SU-DHL-6 (cell line): Measurements from ENCODE around the gene NEK6.

Experiments used
- H2AFZ ChIP-seq: fragments of 200-600 bp; sonication (generic); 2 replicates; pipeline ENCODE4 v1.6.1; 2014; ENCODE audit warnings: low read depth, mild to moderate bottlenecking, moderate library complexity, mixed read lengths, antibody characterized with exemption, low read length; ENCODE audit not compliant: severe bottlenecking
- H3F3A ChIP-seq: fragments of 200-600 bp; shearing (Covaris generic); 2 replicates; pipeline ENCODE4 v1.6.0; 2016; ENCODE audit warnings: antibody characterized with exemption, mild to moderate bottlenecking; ENCODE audit not compliant: insufficient read depth
- H3K27ac ChIP-seq: fragments of 200-600 bp; sonication (generic); 2 replicates; pipeline ENCODE4 v1.5.1; 2016; ENCODE audit warnings: low read depth, mild to moderate bottlenecking, low read length, moderate library complexity, mixed read lengths
- H3K27me3 ChIP-seq: fragments of 200-600 bp; sonication (generic), shearing (Covaris generic); 2 replicates; pipeline ENCODE4 v1.6.0; 2014; ENCODE audit warnings: mild to moderate bottlenecking, low read length
- H3K36me3 ChIP-seq: fragments of 200-600 bp; sonication (generic); 2 replicates; pipeline ENCODE4 v1.6.1; 2014; ENCODE audit warnings: mild to moderate bottlenecking, low read length, mixed read lengths
- H3K4me2 ChIP-seq: fragments of 300-600, 200-600 bp; shearing (Covaris generic), sonication (generic); 2 replicates; pipeline ENCODE4 v1.6.0; 2014; ENCODE audit warnings: low read length, low read depth, mild to moderate bottlenecking; ENCODE audit not compliant: poor library complexity, severe bottlenecking
- H3K4me3 ChIP-seq: fragments of 200-600 bp; sonication (generic); 2 replicates; pipeline ENCODE4 v1.5.1; 2014; ENCODE audit warnings: antibody characterized with exemption, low read length, mild to moderate bottlenecking, mixed read lengths; ENCODE audit not compliant: insufficient read depth, poor library complexity, severe bottlenecking
- H3K79me2 ChIP-seq: fragments of 200-600 bp; sonication (generic); 2 replicates; pipeline ENCODE4 v1.6.1; 2014; ENCODE audit warnings: mild to moderate bottlenecking, low read length, moderate library complexity; ENCODE audit not compliant: insufficient read depth
- H3K9ac ChIP-seq: fragments of 200-600 bp; sonication (generic); 2 replicates; pipeline ENCODE4 v1.7.0; 2014; ENCODE audit warnings: mild to moderate bottlenecking, low read length
- H3K9me2 ChIP-seq: fragments of 200-600 bp; sonication (generic); replicated peaks from 2 replicates; pipeline ENCODE4 v1.6.1; 2014; ENCODE audit warnings: low read length; ENCODE audit not compliant: insufficient read depth
- H3K9me3 ChIP-seq: fragments of 200-600 bp; sonication (generic); 2 replicates; pipeline ENCODE4 v1.6.1; 2014; ENCODE audit warnings: low read length, mixed read lengths; ENCODE audit not compliant: insufficient read depth
- H4K20me1 ChIP-seq: fragments of 200-600 bp; sonication (generic); 2 replicates; pipeline ENCODE4 v1.6.1; 2014; ENCODE audit warnings: low read depth, mild to moderate bottlenecking, antibody characterized with exemption, low read length, moderate library complexity, mixed read lengths
- EZH2phosphoT487 ChIP-seq: fragments of 200-600 bp; sonication (generic), shearing (Covaris generic); conservative IDR thresholded peaks from 2 replicates; pipeline ENCODE4 v1.6.1; 2018; ENCODE audit warnings: mild to moderate bottlenecking, antibody characterized with exemption, low read length, moderate library complexity, mixed read lengths
- TF ChIP-seq, protein P1 (sequence below): fragments of 200-600 bp; sonication (generic); IDR thresholded peaks from one replicate; pipeline ENCODE4 v1.5.1; 2017; ENCODE audit warnings: antibody characterized with exemption, mild to moderate bottlenecking, low read length, moderate library complexity; ENCODE audit not compliant: insufficient read depth, poor library complexity, severe bottlenecking

The NEK6 gene

DNA sequence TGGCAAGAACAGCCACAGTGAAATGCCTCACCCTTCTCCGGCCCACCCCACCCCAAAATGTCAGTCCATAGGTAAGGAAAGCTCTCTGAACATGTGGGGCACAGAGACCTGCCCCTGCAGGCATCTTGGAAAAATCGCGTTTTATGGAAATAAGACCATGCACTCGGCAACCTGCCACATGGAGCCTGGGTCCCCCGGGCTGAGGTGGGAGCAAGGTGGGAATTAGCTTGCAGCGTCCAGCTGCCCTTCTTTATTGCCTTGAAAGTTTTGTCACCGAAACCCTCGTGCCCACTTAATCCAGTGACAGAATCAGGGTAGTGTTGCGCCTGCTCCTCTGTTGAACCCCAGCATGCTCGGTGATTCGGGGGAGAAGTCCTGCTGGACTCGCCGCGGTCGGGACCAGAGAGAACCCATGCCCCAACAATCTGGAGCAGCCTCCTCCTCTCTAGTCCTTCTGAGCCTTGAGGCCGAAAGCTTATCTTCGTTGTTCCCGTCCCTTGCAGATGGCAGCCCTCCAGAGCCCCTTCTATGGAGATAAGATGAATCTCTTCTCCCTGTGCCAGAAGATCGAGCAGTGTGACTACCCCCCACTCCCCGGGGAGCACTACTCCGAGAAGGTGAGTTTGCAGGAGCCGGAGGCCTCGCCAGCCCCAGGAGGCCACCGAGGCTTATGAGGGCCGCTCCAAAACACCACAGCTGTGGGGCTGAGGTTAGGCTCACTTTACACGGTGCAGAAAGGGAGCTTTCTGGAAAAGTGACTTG lies 89.6 kb downstream of the NEK6 start:
- TF ChIP-seq, protein P1, sequence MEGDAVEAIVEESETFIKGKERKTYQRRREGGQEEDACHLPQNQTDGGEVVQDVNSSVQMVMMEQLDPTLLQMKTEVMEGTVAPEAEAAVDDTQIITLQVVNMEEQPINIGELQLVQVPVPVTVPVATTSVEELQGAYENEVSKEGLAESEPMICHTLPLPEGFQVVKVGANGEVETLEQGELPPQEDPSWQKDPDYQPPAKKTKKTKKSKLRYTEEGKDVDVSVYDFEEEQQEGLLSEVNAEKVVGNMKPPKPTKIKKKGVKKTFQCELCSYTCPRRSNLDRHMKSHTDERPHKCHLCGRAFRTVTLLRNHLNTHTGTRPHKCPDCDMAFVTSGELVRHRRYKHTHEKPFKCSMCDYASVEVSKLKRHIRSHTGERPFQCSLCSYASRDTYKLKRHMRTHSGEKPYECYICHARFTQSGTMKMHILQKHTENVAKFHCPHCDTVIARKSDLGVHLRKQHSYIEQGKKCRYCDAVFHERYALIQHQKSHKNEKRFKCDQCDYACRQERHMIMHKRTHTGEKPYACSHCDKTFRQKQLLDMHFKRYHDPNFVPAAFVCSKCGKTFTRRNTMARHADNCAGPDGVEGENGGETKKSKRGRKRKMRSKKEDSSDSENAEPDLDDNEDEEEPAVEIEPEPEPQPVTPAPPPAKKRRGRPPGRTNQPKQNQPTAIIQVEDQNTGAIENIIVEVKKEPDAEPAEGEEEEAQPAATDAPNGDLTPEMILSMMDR: no peak
- TF ChIP-seq EZH2phosphoT487: no peak
- no peak overlapping the region for H3K27ac ChIP-seq
- no peaks in the 10 kb centered on the region for H3K9me2 ChIP-seq
- H3K36me3 ChIP-seq: peaks cover 20% of the 10 kb centered on the region; the same call in 1 of the 2 replicates
- no peaks in the 10 kb centered on the region for H3K27me3 ChIP-seq
- H3K79me2 ChIP-seq: no peaks in the 10 kb centered on the region; the same call in 1 of the 2 replicates
- H4K20me1 ChIP-seq: no peaks in the 10 kb centered on the region
- H3K4me2 ChIP-seq: no peak overlapping the region
- H3K9me3 ChIP-seq: no peaks in the 10 kb centered on the region
- no peak overlapping the region for H2AFZ ChIP-seq
- H3F3A ChIP-seq: peaks cover 25% of the 10 kb centered on the region
- H3K9ac ChIP-seq: no peak overlapping the region
- H3K4me3 ChIP-seq: no peak overlapping the region

DNA sequence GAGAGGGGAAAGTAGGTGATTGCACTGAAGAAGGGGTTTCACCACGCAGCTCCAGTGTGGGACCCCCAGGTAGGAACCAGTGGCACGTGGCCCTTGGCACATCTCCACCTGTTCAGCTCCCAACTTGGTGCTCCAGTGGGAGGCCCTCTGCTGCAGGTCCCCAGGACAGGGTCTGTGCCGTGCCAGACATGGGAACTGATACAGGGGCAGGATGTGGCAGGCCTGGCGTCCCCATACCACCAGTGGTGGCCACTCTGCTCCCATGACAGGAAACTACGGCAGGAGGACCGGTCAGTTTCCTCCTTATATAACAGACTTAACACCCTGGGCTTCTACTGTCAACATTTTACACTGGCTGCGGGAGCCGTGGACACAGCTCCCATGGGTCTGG lies 90.2 kb downstream of the NEK6 start:
- H3K27ac ChIP-seq: no peak overlapping the region
- H2AFZ ChIP-seq: no peak overlapping the region
- H3K4me3 ChIP-seq: no peak overlapping the region
- H3K9me2 ChIP-seq: no peaks in the 10 kb centered on the region
- H3K9ac ChIP-seq: no peak overlapping the region
- no peaks in the 10 kb centered on the region for H3K9me3 ChIP-seq
- no peaks in the 10 kb centered on the region; the same call in 1 of the 2 replicates for H3K79me2 ChIP-seq
- H3F3A ChIP-seq: peaks cover 25% of the 10 kb centered on the region
- no peaks in the 10 kb centered on the region for H4K20me1 ChIP-seq
- no peaks in the 10 kb centered on the region for H3K27me3 ChIP-seq
- H3K36me3 ChIP-seq: peaks cover 20% of the 10 kb centered on the region; the same call in 1 of the 2 replicates
- no peak overlapping the region for H3K4me2 ChIP-seq
- no peak for TF ChIP-seq EZH2phosphoT487
- TF ChIP-seq, protein P1: no peak

DNA sequence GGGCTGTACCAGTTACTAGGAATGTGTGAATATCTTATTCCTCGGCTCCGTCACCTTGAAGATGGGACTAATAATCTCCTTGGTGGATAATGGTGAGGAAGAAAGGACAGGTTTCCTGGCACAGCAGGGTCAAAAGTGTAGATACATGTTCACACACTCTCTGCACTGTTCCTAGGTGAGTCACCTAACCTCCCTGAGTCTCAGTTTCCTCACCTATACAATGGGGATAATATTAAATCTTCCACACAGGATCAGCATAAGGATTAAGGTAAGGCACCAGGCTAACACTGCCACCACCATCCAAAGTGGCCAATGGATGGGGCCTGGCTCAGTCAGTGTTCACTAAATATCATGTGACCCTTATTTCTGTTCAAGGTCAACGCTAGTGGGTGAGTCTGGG lies 90.6 kb downstream of the NEK6 start:
- Histone ChIP-seq H3K36me3 (peaks cover 20% of the 10 kb centered on the region; the same call in 1 of the 2 replicates), H3K27ac (no peak overlapping the region), H3F3A (peaks cover 27% of the 10 kb centered on the region), H3K79me2 (no peaks in the 10 kb centered on the region; the same call in 1 of the 2 replicates), H3K9me3 (no peaks in the 10 kb centered on the region), H4K20me1 (no peaks in the 10 kb centered on the region), H2AFZ (no peak overlapping the region), H3K9me2 (no peaks in the 10 kb centered on the region), H3K4me2 (no peak overlapping the region), H3K27me3 (no peaks in the 10 kb centered on the region), H3K4me3 (no peak overlapping the region), H3K9ac (no peak overlapping the region)
- TF ChIP-seq, protein P1: no peak
- TF ChIP-seq EZH2phosphoT487: no peak
